ENCODE results near the gene JAZF1. TPM values are rescaled to one million over a fixed set of nuclear protein-coding genes. Genes with fewer than 3 reads are reported as not detected.

Gene JAZF1
- total RNA-seq, 3 donors from 2014 or later: 8.6 to 27.4 (median 10.5) TPM

DNA sequence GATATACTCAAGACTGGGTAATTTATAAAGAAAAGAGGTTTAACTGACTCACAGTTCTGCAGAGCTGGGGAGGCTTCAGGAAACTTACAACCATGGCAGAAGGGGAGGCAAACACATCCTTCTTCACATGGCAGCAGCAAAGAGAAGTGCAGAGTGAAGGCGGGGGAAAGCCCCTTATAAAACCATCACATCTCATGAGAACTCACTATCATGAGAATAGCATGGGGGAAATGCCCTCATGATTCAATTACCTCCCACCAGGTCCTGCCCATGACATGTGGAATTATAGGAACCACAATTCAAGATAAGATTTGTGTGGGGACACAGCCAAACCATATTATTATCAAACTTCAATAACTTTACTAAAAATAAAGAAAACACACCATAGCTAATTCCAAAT is 30.4 kb upstream of the JAZF1 start:
- intact Hi-C loops (cut with DNase I; ENCODE audit: low total_unique reads): no loop called here
- DNase-seq (ENCODE audit: low spot score in 2 of 2): no peak
- Histone ChIP-seq H3K36me3 (no peaks in the 10 kb centered on the region), H3K27me3 (no peaks in the 10 kb centered on the region), H3K4me1 (no peaks in the 10 kb centered on the region), H3K4me3 (no peak overlapping the region), H3K27ac (no peak overlapping the region), H3K9me3 (no peaks in the 10 kb centered on the region)
- TF ChIP-seq POLR2A (IDR thresholded peaks at IDR 0.05) (no peak), POLR2AphosphoS5 (IDR thresholded peaks at IDR 0.05) (no peak)
- TF ChIP-seq, protein P1, sequence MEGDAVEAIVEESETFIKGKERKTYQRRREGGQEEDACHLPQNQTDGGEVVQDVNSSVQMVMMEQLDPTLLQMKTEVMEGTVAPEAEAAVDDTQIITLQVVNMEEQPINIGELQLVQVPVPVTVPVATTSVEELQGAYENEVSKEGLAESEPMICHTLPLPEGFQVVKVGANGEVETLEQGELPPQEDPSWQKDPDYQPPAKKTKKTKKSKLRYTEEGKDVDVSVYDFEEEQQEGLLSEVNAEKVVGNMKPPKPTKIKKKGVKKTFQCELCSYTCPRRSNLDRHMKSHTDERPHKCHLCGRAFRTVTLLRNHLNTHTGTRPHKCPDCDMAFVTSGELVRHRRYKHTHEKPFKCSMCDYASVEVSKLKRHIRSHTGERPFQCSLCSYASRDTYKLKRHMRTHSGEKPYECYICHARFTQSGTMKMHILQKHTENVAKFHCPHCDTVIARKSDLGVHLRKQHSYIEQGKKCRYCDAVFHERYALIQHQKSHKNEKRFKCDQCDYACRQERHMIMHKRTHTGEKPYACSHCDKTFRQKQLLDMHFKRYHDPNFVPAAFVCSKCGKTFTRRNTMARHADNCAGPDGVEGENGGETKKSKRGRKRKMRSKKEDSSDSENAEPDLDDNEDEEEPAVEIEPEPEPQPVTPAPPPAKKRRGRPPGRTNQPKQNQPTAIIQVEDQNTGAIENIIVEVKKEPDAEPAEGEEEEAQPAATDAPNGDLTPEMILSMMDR (IDR thresholded peaks at IDR 0.05): no peak

DNA sequence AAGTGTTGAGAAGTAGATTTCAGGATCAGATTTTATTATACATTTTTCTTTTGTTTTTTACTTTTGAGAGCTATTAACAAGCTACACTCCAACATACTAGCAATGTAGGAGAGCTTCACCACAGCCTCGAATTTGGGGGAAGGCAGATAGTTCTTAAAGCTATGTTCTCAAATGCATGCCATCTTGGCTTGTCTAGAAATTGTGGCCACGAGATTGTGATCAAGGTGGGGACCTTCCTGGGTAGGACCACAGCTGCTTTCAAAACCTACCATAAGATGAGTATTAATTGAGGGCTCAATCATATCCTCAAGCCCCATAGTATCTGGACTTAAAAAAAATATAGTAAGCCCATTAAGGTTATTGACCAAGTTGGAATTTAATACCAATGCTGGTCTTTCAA is 27.9 kb upstream of the JAZF1 start:
- H3K27ac ChIP-seq: no peak overlapping the region
- no peaks in the 10 kb centered on the region for H3K36me3 ChIP-seq
- no peaks in the 10 kb centered on the region for H3K27me3 ChIP-seq
- H3K9me3 ChIP-seq: no peaks in the 10 kb centered on the region
- H3K4me3 ChIP-seq: no peak overlapping the region
- intact Hi-C loops (cut with DNase I; ENCODE audit: low total_unique reads): no loop called here
- no peak for TF ChIP-seq POLR2AphosphoS5 (IDR thresholded peaks at IDR 0.05)
- no peak for TF ChIP-seq POLR2A (IDR thresholded peaks at IDR 0.05)
- TF ChIP-seq, protein P1 (IDR thresholded peaks at IDR 0.05): no peak
- H3K4me1 ChIP-seq: no peaks in the 10 kb centered on the region
- DNase-seq (ENCODE audit: low spot score in 2 of 2): no peak

DNA sequence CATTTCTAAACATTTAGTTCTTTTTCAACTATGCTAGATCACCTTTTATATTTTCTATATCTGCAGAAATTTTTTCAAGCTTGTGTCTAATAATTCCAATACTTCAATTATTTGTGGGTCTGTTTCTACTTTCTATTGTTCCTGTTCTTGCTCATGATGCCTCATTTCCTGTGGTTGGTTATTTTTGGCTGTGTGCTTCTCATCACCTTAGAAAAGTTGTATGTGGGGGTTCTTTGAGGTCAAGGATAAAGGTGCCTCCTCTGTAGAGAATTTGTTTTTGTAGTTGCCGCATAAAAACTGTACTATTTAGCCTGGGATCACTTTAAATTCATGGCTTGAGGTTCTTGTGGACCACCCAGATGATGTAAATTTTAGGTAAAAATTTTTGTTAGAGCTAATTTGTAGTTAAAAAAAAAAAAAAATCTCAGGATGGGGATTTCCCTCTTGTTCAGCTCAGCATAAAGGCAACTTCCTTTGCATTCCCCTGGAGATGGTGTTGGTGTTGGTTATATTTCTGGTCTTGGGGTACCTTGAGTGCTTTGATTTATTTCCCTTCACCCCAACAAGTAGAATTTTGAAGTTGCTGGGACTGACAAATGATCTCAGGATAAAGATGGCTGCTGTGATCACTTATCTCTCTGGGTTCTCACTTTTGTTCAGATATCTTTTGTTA is 27.0 kb upstream of the JAZF1 start:
- Histone ChIP-seq H3K27me3 (no peaks in the 10 kb centered on the region), H3K4me1 (no peaks in the 10 kb centered on the region), H3K27ac (no peak overlapping the region), H3K9me3 (no peaks in the 10 kb centered on the region), H3K36me3 (no peaks in the 10 kb centered on the region), H3K4me3 (no peak overlapping the region)
- TF ChIP-seq POLR2AphosphoS5 (IDR thresholded peaks at IDR 0.05): no peak
- TF ChIP-seq, protein P1 (IDR thresholded peaks at IDR 0.05): no peak
- TF ChIP-seq POLR2A (IDR thresholded peaks at IDR 0.05): no peak
- DNase-seq (ENCODE audit: low spot score in 2 of 2): no peak
- intact Hi-C loops (cut with DNase I; ENCODE audit: low total_unique reads): no loop called here

DNA sequence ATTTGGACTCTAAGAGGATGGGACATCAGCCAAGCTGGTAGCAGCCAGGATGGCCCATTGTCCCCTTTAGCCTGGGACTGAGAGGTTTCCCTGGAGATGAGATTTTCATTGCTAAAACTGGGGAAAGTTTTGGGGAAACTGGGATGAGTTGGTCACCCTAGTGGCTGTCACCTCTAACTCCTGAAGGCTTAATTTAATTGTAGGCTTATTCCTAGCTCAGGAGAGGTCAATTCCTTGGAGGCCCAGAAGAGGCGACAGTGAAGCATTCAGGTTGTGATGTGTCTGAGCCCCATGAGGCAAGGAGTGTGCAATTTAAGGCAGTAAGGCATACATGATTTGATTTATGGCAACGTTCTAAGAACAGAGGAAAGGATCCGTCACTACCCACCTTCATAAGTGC is 24.9 kb upstream of the JAZF1 start:
- Histone ChIP-seq H3K4me1 (no peaks in the 10 kb centered on the region), H3K36me3 (no peaks in the 10 kb centered on the region), H3K4me3 (no peak overlapping the region), H3K27me3 (no peaks in the 10 kb centered on the region), H3K27ac (no peak overlapping the region), H3K9me3 (no peaks in the 10 kb centered on the region)
- no peak for DNase-seq (ENCODE audit: low spot score in 2 of 2)
- TF ChIP-seq, protein P1 (IDR thresholded peaks at IDR 0.05): no peak
- TF ChIP-seq POLR2A (IDR thresholded peaks at IDR 0.05): no peak
- intact Hi-C loops (cut with DNase I; ENCODE audit: low total_unique reads): no loop called here

DNA sequence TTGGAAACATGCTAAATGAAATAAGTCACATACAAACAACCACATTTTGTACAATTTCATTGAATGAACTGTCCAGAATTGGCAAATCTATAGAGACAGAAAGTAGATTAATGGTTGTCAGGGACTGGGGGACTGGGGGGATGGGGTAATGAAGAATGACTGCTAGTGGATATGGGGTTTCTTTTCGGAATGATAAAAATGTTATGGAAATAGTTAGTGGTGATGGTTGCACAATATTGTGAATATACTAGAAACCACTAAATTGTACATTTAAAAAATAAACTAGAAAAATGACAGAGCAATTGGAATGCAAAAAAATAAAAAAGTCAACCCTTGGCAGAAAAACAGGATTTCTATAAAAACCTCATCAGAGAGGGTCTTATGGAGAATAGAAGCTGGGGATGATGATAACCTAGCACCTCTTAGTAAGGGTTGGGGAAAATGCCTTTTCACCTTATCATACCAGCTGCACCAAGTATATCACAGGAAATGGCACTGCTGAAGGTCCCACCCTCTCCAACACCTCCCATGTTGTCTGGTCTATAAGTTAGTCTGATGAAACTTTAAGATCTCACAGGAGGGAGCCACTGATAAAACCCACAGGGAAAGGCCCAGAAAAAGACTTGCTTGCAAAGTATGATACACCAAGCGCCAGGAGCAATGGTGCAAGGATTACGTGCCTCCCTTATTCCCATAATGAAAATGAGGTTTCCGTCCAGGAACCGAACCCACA is 23.1 kb upstream of the JAZF1 start:
- no peaks in the 10 kb centered on the region for H3K9me3 ChIP-seq
- no peak for DNase-seq (ENCODE audit: low spot score in 2 of 2)

More for the DNA sequence above, 23.1 kb upstream of the JAZF1 start:
- intact Hi-C loops (cut with DNase I; ENCODE audit: low total_unique reads): no loop called here
- Histone ChIP-seq H3K27me3 (no peaks in the 10 kb centered on the region), H3K4me1 (no peaks in the 10 kb centered on the region), H3K4me3 (no peak overlapping the region), H3K36me3 (no peaks in the 10 kb centered on the region), H3K27ac (no peak overlapping the region)
- TF ChIP-seq POLR2AphosphoS5 (IDR thresholded peaks at IDR 0.05): no peak
- TF ChIP-seq POLR2A (IDR thresholded peaks at IDR 0.05): no peak
- TF ChIP-seq, protein P1 (IDR thresholded peaks at IDR 0.05): no peak

Measured in breast epithelium (tissue), 4 donors.